B cell (primary cell): ENCODE results near the gene KCNJ10. TPM values are rescaled to one million over a fixed set of nuclear protein-coding genes. Genes with fewer than 3 reads are reported as not detected.

Source experiments
- ATAC-seq: fragments of 200-7000 bp; cut with Tn5 transposase; one replicate; pipeline ENCODE4 v1.10.0; 2021; ENCODE audit warnings: low read depth, mild to moderate bottlenecking, moderate number of reproducible peaks, moderate library complexity
- CTCF ChIA-PET: fragments of 350-600 bp; sonication (Branson Sonifier 250); formaldehyde crosslinking; loops from one replicate; lab custom pipeline; 2021; ENCODE audit warnings: antibody characterized with exemption, inconsistent platforms; lab: Charles Lee
- POLR2A ChIA-PET: fragments of 350-600 bp; sonication (Branson Sonifier 250); formaldehyde crosslinking; loops from one replicate; lab custom pipeline; 2021; ENCODE audit warnings: antibody characterized with exemption; lab: Charles Lee
- DNase-seq: peaks from one replicate; pipeline ENCODE4 v3.0.0; 2013
- H2AFZ ChIP-seq: 2 replicates; pipeline ENCODE4 v1.6.1; 2012; ENCODE audit warnings: mild to moderate bottlenecking, low read depth, low read length; ENCODE audit not compliant: insufficient read depth, poor library complexity, severe bottlenecking
- H3K27ac ChIP-seq, 2 donors: 1 replicate in 1 of 2; 2 replicates in 1 of 2; pipeline ENCODE4 v1.5.1; 2012 to 2013; ENCODE audit warnings: low read length in 2 of 2, mild to moderate bottlenecking in 2 of 2, moderate library complexity in 1 of 2
- H3K27me3 ChIP-seq, 4 experiments: fragments of 200-600 bp in 1 of 4; sonication (generic) in 1 of 4; replicated peaks in 1 of 4; 1 replicate in 2 of 4; 2 replicates in 2 of 4; pipeline versions ENCODE4 v1.6.1 to v1.7.0; 2013 to 2016; ENCODE audit warnings: low read length in 3 of 4, mild to moderate bottlenecking in 2 of 4, mixed read lengths in 1 of 4, moderate library complexity in 1 of 4; ENCODE audit not compliant: insufficient read depth in 4 of 4, control insufficient read depth in 3 of 4; ENCODE audit errors: control extremely low read depth in 1 of 4
- H3K36me3 ChIP-seq, 2 experiments: replicated peaks in 1 of 2; 1 replicate in 1 of 2; 2 replicates in 1 of 2; pipeline versions ENCODE4 v1.6.1 to v1.7.1; 2013; ENCODE audit warnings: low read length in 1 of 2; ENCODE audit not compliant: insufficient read depth in 2 of 2, control insufficient read depth in 1 of 2; ENCODE audit errors: control extremely low read depth in 1 of 2, extremely low read depth in 1 of 2
- H3K4me1 ChIP-seq, 2 donors: fragments of 200-600 bp in 1 of 2; sonication (generic) in 1 of 2; 1 replicate in 1 of 2; 2 replicates in 1 of 2; pipeline versions ENCODE4 v1.5.1 to v1.6.1; 2013 to 2017; ENCODE audit warnings: low read length in 2 of 2; ENCODE audit not compliant: control insufficient read depth in 2 of 2, insufficient read depth in 2 of 2
- H3K4me2 ChIP-seq: replicated peaks from 2 replicates; pipeline ENCODE3; 2012; ENCODE audit warnings: mild to moderate bottlenecking, low read depth, low read length; ENCODE audit not compliant: poor library complexity, severe bottlenecking
- H3K4me3 ChIP-seq, 5 experiments: fragments of 200-600 bp in 1 of 5; sonication (generic) in 1 of 5; 1 replicate in 3 of 5; 2 replicates in 2 of 5; pipeline versions ENCODE4 v1.5.1 to v1.7.0; 2011 to 2016; ENCODE audit warnings: low read length in 4 of 5, mild to moderate bottlenecking in 4 of 5, low read depth in 2 of 5, control low read depth in 1 of 5, moderate library complexity in 1 of 5; ENCODE audit not compliant: insufficient read depth in 1 of 5; ENCODE audit errors: control extremely low read depth in 1 of 5, extremely low read depth in 1 of 5
- H3K79me2 ChIP-seq: fragments of 200-600 bp; sonication (generic); one replicate; pipeline ENCODE4 v1.6.0; 2016; ENCODE audit warnings: low read length; ENCODE audit not compliant: control insufficient read depth, insufficient read depth
- H3K9ac ChIP-seq: fragments of 200-600 bp; sonication (generic); 2 replicates; pipeline ENCODE4 v1.6.1; 2017; ENCODE audit warnings: mild to moderate bottlenecking, low read length, moderate library complexity
- H3K9me3 ChIP-seq, 3 donors: one replicate each; pipeline versions ENCODE4 v1.6.1 to v1.7.1; 2013; ENCODE audit warnings: low read length in 2 of 3; ENCODE audit not compliant: control insufficient read depth in 2 of 3, insufficient read depth in 1 of 3; ENCODE audit errors: control extremely low read depth in 1 of 3
- H4K20me1 ChIP-seq: 2 replicates; pipeline ENCODE4 v1.6.0; 2012; ENCODE audit warnings: mild to moderate bottlenecking, low read length; ENCODE audit not compliant: insufficient read depth, control insufficient read depth, poor library complexity, severe bottlenecking
- H3K27ac Mint-ChIP-seq: one replicate; pipeline ENCODE4 v1.8.0; 2021; ENCODE audit warnings: mixed read lengths
- H3K27me3 Mint-ChIP-seq: one replicate; pipeline ENCODE4 v1.8.0; 2021; ENCODE audit warnings: mixed read lengths
- H3K4me1 Mint-ChIP-seq: one replicate; pipeline ENCODE4 v1.8.0; 2021; ENCODE audit warnings: mixed read lengths
- H3K4me3 Mint-ChIP-seq: one replicate; pipeline ENCODE4 v1.8.0; 2021; ENCODE audit warnings: mixed read lengths
- H3K9me3 Mint-ChIP-seq: one replicate; pipeline ENCODE4 v1.8.0; 2022; ENCODE audit warnings: mixed read lengths; ENCODE audit not compliant: insufficient read depth
- CTCF ChIP-seq: fragments of 200-600 bp; IDR thresholded peaks from one replicate; pipeline ENCODE4 v1.8.0; 2022; ENCODE audit warnings: antibody characterized with exemption, mild to moderate bottlenecking
- EZH2 ChIP-seq: IDR thresholded peaks from 2 replicates; pipeline ENCODE4 v1.6.1; 2012; ENCODE audit warnings: borderline replicate concordance, low read depth, mild to moderate bottlenecking, moderate library complexity, low read length; ENCODE audit not compliant: insufficient read depth, poor library complexity, severe bottlenecking
- WGBS: methylation state at CpG from one replicate; pipeline ENCODE4 v1.1.5; 2013; ENCODE audit warnings: missing lambda C conversion rate; ENCODE audit not compliant: insufficient coverage; 5-methylcytosine and 5-hydroxymethylcytosine counted together
- intact Hi-C: fragments of 100-400 bp; cut with micrococcal nuclease; formaldehyde crosslinking; loops from one replicate; pipeline ENCODE4 v1.10.0; 2022
- polyA plus RNA-seq: library from polyadenylated mRNA; depleted of rRNA; stranded (reverse); fragments of >200 nt; gene quantifications from 2 replicates; pipeline ENCODE4 v1.2.3, GENCODE V29; 2012
- total RNA-seq, 2 donors: library from RNA; stranded (reverse); fragments of 120-200 nt in 1 of 2; gene quantifications; 1 replicate in 1 of 2; 2 replicates in 1 of 2; pipeline versions ENCODE4 v1.2.3 to v1.2.4, GENCODE V29; 2013 to 2022

The KCNJ10 gene
- total and polyA plus RNA-seq, 2 donors (not counting 1 experiment from before 2014, with no cell fraction given), result not detected

- ChIA-PET POLR2A (no interaction called here), CTCF (interaction anchor here (1.3 to 8.9 kb wide), 3 partner anchors 14 to 36 kb away, joined by 3 to 112 read pairs (median 3); no protein-coding TSS in a partner anchor)
- H4K20me1 ChIP-seq, result no peaks in the 10 kb centered on the region
- no peak overlapping the region for H2AFZ ChIP-seq
- H3K27ac ChIP-seq, result no peak overlapping the region
- Mint-ChIP-seq H3K27ac (no peak overlapping the region), H3K4me1 (peaks cover 12% of the 10 kb centered on the region), H3K4me3 (peak overlapping the region; percentile 53), H3K27me3 (peaks cover 46% of the 10 kb centered on the region), H3K9me3 (no peaks in the 10 kb centered on the region)
- H3K4me2 ChIP-seq, result no peak overlapping the region
- no CpG with 5 or more reads among the region's 2 CpGs for WGBS
- peaks cover 0 to 46% (median 34%) of the 10 kb centered on the region in 4 experiments for H3K27me3 ChIP-seq
- ATAC-seq (no peak), DNase-seq (no peak)
- peaks cover 0 to 4% (median 0%) of the 10 kb centered on the region in 3 donors for H3K9me3 ChIP-seq
- TF ChIP-seq CTCF, result no peak
- no peak for TF ChIP-seq EZH2
- intact Hi-C loops, result no loop called here
- H3K79me2 ChIP-seq, result no peaks in the 10 kb centered on the region
- H3K9ac ChIP-seq, result no peak overlapping the region
- H3K4me1 ChIP-seq, result peaks cover 6 to 9% of the 10 kb centered on the region in 2 donors
- H3K36me3 ChIP-seq, result peaks cover 0 to 4% of the 10 kb centered on the region in 2 experiments
- no peak overlapping the region for H3K4me3 ChIP-seq
These were observed 12.5 kb upstream of the KCNJ10 start for GRCh38 chr1:160082487-160082886.

- ChIA-PET CTCF (interaction anchor here (0.6 to 8.9 kb wide), 9 partner anchors 8 to 334 kb away, joined by 3 to 112 read pairs (median 3); partner anchors contain the start of gene IGSF8), POLR2A (no interaction called here)
- Mint-ChIP-seq H3K27me3 (peaks cover 51% of the 10 kb centered on the region), H3K9me3 (no peaks in the 10 kb centered on the region), H3K4me3 (no peak within 1 kb of the TSS), H3K4me1 (peaks cover 12% of the 10 kb centered on the region), H3K27ac (no peak within 1 kb of the TSS)
- Histone ChIP-seq H3K79me2 (no peaks in the 10 kb centered on the region), H3K9ac (no peak within 1 kb of the TSS), H3K9me3 (peaks cover 0 to 4% (median 0%) of the 10 kb centered on the region in 3 donors), H3K36me3 (no peaks in the 10 kb centered on the region), H2AFZ (no peak within 1 kb of the TSS), H3K4me3 (no peak within 1 kb of the TSS), H3K27ac (no peak within 1 kb of the TSS), H3K4me1 (peaks cover 6 to 9% of the 10 kb centered on the region in 2 donors), H3K4me2 (no peak within 1 kb of the TSS), H4K20me1 (no peaks in the 10 kb centered on the region), H3K27me3 (peaks cover 0 to 51% (median 34%) of the 10 kb centered on the region in 4 experiments)
- DNase-seq (no peak), ATAC-seq (no peak)
- TF ChIP-seq CTCF, result no peak
- no peak for TF ChIP-seq EZH2
- WGBS, result 21% methylated on average over 9 of the region's 14 CpGs
- intact Hi-C loops, result no loop called here
These were observed 11.4 kb upstream of the KCNJ10 start, which contains the start of gene KCNJ9 for GRCh38 chr1:160081261-160081936. Gene KCNJ9 (plus strand): TSS chr1:160081538. CDS start chr1:160084031, 2,493 bp downstream.
